Mammary epithelial cell (primary cell): Measurements from ENCODE around the gene UQCRC1.

Source experiments
- CTCF ChIP-seq, 2 donors: IDR thresholded peaks in 1 of 2; conservative IDR thresholded peaks in 1 of 2; 2 replicates each; pipeline ENCODE4 v1.5.1; 2011 to 2012; ENCODE audit warnings: inconsistent platforms in 2 of 2, low read length in 2 of 2, mild to moderate bottlenecking in 2 of 2, control low read depth in 1 of 2, low read depth in 1 of 2; ENCODE audit not compliant: insufficient read depth in 1 of 2; ENCODE audit errors: extremely low read depth in 1 of 2
- EZH2 ChIP-seq: IDR thresholded peaks from 2 replicates; pipeline ENCODE4 v1.6.1; 2012; ENCODE audit warnings: low read length, inconsistent platforms, borderline replicate concordance

GRCh38 chr3:48581621-48582481, 27.6 kb downstream of the UQCRC1 start:
- TF ChIP-seq EZH2 (no peak), CTCF (conservative IDR thresholded peaks at IDR 0.05 in 1 of 2, IDR thresholded peaks at IDR 0.05 in 1 of 2; ENCODE audit: extremely low read depth in 1 of 2, insufficient read depth in 1 of 2, low read depth in 1 of 2, low read length in 2 of 2) (no peak)
